ENCODE results near the gene NID2.

- no peak for TF ChIP-seq EGR1 (IDR thresholded peaks at IDR 0.05; ENCODE audit: borderline replicate concordance in 1 of 2, low read depth in 2 of 2, low read length in 2 of 2)
- TF ChIP-seq, protein P1, sequence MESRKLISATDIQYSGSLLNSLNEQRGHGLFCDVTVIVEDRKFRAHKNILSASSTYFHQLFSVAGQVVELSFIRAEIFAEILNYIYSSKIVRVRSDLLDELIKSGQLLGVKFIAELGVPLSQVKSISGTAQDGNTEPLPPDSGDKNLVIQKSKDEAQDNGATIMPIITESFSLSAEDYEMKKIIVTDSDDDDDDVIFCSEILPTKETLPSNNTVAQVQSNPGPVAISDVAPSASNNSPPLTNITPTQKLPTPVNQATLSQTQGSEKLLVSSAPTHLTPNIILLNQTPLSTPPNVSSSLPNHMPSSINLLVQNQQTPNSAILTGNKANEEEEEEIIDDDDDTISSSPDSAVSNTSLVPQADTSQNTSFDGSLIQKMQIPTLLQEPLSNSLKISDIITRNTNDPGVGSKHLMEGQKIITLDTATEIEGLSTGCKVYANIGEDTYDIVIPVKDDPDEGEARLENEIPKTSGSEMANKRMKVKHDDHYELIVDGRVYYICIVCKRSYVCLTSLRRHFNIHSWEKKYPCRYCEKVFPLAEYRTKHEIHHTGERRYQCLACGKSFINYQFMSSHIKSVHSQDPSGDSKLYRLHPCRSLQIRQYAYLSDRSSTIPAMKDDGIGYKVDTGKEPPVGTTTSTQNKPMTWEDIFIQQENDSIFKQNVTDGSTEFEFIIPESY (IDR thresholded peaks at IDR 0.05), result no peak
- no peak for TF ChIP-seq EP300 (IDR thresholded peaks at IDR 0.05; ENCODE audit: borderline replicate concordance in 1 of 2, control insufficient read depth in 1 of 2, low read depth in 2 of 2, low read length in 2 of 2)
- TF ChIP-seq, protein P2, sequence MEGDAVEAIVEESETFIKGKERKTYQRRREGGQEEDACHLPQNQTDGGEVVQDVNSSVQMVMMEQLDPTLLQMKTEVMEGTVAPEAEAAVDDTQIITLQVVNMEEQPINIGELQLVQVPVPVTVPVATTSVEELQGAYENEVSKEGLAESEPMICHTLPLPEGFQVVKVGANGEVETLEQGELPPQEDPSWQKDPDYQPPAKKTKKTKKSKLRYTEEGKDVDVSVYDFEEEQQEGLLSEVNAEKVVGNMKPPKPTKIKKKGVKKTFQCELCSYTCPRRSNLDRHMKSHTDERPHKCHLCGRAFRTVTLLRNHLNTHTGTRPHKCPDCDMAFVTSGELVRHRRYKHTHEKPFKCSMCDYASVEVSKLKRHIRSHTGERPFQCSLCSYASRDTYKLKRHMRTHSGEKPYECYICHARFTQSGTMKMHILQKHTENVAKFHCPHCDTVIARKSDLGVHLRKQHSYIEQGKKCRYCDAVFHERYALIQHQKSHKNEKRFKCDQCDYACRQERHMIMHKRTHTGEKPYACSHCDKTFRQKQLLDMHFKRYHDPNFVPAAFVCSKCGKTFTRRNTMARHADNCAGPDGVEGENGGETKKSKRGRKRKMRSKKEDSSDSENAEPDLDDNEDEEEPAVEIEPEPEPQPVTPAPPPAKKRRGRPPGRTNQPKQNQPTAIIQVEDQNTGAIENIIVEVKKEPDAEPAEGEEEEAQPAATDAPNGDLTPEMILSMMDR (IDR thresholded peaks at IDR 0.05 in 2 of 3, conservative IDR thresholded peaks at IDR 0.05 in 1 of 3; ENCODE audit: control insufficient read depth in 2 of 3, extremely low read depth in 1 of 3, insufficient read depth in 1 of 3, low read depth in 3 of 3, low read length in 3 of 3), result no peak
- no peak for TF ChIP-seq CREM (IDR thresholded peaks at IDR 0.05; ENCODE audit: low read depth)
- TF ChIP-seq TBL1XR1 (IDR thresholded peaks at IDR 0.05; ENCODE audit: low read depth, low read length), result no peak
- no peak for TF ChIP-seq POLR2AphosphoS5 (IDR thresholded peaks at IDR 0.05; ENCODE audit: low read length)
These were observed 66.3 kb downstream of the NID2 start for GRCh38 chr14:52002542-52002941.

All from GM12878 (cell line).